GM21390 (cell line): ENCODE data around the gene ACSL6.

Source experiments
- ATAC-seq: cut with Tn5 transposase; IDR thresholded peaks from one replicate; pipeline ENCODE4 v1.9.1; 2021; ENCODE audit not compliant: unreplicated experiment

ACSL6 gene, protein sequence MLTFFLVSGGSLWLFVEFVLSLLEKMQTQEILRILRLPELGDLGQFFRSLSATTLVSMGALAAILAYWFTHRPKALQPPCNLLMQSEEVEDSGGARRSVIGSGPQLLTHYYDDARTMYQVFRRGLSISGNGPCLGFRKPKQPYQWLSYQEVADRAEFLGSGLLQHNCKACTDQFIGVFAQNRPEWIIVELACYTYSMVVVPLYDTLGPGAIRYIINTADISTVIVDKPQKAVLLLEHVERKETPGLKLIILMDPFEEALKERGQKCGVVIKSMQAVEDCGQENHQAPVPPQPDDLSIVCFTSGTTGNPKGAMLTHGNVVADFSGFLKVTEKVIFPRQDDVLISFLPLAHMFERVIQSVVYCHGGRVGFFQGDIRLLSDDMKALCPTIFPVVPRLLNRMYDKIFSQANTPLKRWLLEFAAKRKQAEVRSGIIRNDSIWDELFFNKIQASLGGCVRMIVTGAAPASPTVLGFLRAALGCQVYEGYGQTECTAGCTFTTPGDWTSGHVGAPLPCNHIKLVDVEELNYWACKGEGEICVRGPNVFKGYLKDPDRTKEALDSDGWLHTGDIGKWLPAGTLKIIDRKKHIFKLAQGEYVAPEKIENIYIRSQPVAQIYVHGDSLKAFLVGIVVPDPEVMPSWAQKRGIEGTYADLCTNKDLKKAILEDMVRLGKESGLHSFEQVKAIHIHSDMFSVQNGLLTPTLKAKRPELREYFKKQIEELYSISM

GRCh38 chr5:132011622-132012343 lies at the start of gene ACSL6:
TSS of gene ACSL6 (minus strand) at chr5:132011658. CDS start at chr5:132011553, 105 bp downstream.
- no peak for ATAC-seq

DNA sequence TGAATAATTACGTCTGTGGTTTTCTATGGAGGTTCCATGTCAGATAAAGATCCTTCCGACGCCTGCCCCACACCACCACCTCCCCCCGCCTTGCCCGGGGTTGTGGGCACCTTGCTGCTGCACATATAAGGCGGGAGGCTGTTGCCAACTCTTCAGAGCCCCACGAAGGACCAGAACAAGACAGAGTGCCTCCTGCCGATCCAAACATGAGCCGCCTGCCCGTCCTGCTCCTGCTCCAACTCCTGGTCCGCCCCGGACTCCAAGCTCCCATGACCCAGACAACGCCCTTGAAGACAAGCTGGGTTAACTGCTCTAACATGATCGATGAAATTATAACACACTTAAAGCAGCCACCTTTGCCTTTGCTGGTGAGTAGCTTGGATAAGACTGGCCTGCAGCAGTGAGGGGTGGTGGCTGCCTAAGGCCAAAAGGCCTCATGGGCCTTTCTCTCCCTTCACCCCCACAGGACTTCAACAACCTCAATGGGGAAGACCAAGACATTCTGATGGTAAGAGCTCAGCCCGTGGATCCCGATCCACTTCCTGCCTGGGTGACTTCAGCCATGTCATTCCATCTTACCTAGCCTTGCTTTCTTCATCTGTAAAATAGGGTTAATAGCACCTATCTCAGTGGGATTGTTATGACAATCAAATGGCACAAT lies 49.2 kb upstream of the ACSL6 start, which contains the start of gene IL3:
IL3 (plus strand) TSS at position 155 of the 661 bp plus-strand sequence; CDS start at position 207, 52 bp downstream.
- no peak for ATAC-seq

GRCh38 chr5:132059696-132060500 lies 48.4 kb upstream of the ACSL6 start:
- no peak for ATAC-seq

- ATAC-seq, result no peak
These were observed 47.7 kb upstream of the ACSL6 start for GRCh38 chr5:132059043-132059695.

- no peak for ATAC-seq
These were observed 47.2 kb upstream of the ACSL6 start for GRCh38 chr5:132058646-132059042.

DNA sequence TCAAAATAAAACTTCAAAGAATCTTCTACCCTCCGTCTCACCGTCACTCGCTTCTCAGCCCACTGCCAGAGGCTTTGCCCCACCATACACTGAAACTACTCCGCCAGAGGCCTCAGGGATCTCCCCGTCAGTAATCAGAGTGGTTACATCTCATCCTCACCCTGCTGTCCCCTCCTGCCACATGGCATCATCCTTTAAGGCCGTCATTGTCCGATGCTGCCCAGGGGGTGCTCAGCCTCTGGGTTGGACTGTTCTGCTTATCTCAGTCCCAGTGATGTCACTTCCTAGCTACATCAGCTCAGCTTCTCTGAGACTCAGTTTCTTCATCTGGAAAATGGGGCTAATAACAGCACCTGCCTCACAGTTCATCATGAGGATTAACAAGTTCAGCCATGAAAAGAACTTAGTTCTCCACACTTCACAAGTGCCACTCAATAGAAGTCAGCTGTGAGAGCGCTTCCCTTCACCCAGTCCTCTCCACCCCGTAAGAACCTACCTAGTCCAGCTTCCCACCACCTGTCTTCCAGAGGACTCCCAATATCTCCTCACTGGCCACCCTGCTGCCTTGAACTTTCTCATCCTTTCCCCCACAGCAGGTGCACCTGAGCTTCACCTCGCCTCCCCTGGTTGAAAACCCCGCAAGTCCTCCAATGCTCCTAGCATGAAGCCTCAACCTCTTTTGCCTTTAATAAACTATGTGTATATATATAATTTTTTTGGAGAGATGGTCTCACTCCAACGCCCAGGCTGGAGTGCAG lies 46.2 kb upstream of the ACSL6 start:
- no peak for ATAC-seq

GRCh38 chr5:132056610-132057497 lies 45.4 kb upstream of the ACSL6 start:
- no peak for ATAC-seq

- no peak for ATAC-seq
These were observed 44.6 kb upstream of the ACSL6 start for GRCh38 chr5:132055808-132056609.

- no peak for ATAC-seq
These were observed 44.0 kb upstream of the ACSL6 start for GRCh38 chr5:132055441-132055807.

- ATAC-seq, result no peak
These were observed 43.4 kb upstream of the ACSL6 start for GRCh38 chr5:132054697-132055440.

DNA sequence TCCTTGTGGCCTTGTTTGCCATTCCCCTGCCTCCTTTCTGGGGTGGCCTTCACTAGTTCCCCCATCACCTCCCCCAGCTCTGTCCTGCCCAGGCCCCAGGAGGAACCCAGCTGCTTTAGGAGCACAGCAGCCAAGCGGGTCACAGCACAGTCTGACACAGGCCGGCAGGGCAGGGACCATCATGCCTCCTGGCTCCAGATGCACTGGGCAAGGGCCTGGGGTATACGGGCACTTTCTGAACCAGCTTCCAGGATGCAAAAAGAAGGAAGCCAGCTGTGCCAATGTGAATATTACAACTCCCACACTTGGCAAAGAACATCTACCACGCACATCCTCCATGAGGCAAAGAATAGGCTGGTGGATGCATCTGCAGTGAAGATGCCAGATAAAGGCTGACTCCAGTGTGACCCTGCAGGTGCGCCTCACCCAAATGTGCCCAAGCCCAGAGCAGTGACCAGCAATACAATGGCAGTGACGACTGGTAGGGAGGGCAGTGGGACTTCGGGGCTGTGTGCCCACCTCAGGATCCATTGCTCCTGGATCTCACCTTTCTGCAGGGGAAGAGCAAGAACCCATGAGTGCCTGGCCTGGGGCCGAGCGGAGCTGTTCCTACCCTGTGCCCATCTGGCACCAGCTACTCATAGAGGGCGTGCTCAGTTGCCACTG lies 42.7 kb upstream of the ACSL6 start:
- ATAC-seq, result no peak

DNA sequence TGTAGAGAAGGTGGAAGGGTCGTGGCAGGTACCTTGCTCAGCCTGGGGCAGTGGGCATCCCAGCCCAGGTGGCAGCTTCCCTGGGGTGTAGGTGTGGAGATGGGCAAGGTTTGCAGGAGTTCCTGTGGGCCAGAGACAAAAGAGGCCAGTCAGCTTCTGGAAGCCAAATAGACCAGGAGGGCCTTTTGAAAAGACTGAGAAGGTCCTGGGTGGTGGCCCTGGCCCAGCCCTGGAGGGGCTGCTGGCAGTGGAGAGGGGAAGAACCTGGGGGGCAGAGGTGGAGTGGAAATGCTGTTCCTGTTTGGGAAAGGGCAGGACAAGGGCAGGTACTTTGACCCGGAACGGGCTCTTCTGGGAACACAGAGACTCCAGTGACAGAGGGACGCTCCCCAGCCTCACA lies 42.0 kb upstream of the ACSL6 start:
- no peak for ATAC-seq

- no peak for ATAC-seq
These were observed 41.1 kb upstream of the ACSL6 start for GRCh38 chr5:132052520-132052919.

DNA sequence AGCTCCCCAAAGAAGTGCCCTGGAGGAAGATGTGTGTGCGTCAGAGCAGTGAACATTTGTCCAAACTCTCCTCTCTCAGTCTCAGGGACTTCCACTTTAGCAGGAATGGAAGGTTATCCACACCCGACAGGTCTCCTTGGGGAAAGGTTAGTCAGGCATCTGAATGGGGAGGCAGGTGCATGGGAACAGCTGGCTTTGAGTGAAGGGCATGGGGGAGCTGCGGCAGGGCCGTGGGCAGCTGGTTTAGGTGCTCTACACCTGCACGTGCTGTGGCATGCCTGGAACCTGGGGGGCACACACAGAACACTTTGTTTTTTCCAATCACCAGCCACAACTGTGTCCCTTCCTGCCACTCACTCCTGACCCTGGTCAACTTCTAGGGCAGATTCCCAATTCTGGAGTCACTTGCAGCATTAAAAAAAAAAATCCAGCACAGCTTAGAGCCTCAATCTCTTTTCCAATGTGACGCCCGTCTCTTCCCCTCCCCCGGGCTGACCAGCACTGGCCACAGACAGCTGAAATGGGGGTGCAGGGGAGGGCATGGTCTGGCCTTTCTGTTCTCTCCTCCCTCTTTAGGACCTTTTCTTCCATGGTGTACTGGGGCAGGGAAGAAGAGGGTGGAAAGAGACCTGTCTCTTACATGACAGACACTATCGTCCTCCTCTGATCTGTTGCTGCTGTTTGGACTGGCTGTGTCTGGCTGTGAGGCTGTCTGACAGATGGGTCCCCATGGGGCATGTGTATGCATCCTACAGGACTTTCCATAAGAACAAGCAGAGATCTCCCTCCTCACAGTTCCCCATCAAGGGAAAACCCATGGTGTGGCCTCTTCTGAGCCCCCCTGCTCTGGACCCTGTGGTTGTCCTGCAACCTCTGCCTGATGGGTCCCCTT lies 39.4 kb upstream of the ACSL6 start:
- no peak for ATAC-seq

GRCh38 chr5:132050136-132050535 lies 38.7 kb upstream of the ACSL6 start:
- no peak for ATAC-seq
